Liver (tissue), 9 donors: ENCODE measurements around the gene PRSS16. TPM values are rescaled to one million over a fixed set of nuclear protein-coding genes. Genes with fewer than 3 reads are reported as not detected.

Experiments
- DNase-seq: peaks from one replicate; pipeline ENCODE4 v3.0.0-alpha.2; 2017; ENCODE audit warnings: low spot score
- H3K27ac ChIP-seq, 2 donors: one replicate each; pipeline ENCODE4 v1.7.0; 2013; ENCODE audit warnings: inconsistent platforms in 2 of 2, low read length in 2 of 2, control low read depth in 1 of 2, low read depth in 1 of 2, mild to moderate bottlenecking in 1 of 2
- H3K27me3 ChIP-seq, 4 donors: one replicate each; pipeline versions ENCODE4 v1.6.1 to v1.7.0; 2013; ENCODE audit warnings: low read length in 3 of 4, inconsistent platforms in 1 of 4, mild to moderate bottlenecking in 1 of 4, moderate library complexity in 1 of 4; ENCODE audit not compliant: control insufficient read depth in 4 of 4, insufficient read depth in 4 of 4
- H3K36me3 ChIP-seq, 4 donors: one replicate each; pipeline versions ENCODE4 v1.6.1 to v1.7.0; 2013; ENCODE audit warnings: low read length in 3 of 4, mild to moderate bottlenecking in 3 of 4, low read depth in 1 of 4, moderate library complexity in 1 of 4; ENCODE audit not compliant: control insufficient read depth in 4 of 4, insufficient read depth in 3 of 4
- H3K4me1 ChIP-seq, 4 donors: one replicate each; pipeline versions ENCODE4 v1.6.1 to v1.7.0; 2013; ENCODE audit warnings: low read length in 3 of 4, mild to moderate bottlenecking in 3 of 4, moderate library complexity in 1 of 4; ENCODE audit not compliant: control insufficient read depth in 4 of 4, insufficient read depth in 4 of 4
- H3K4me3 ChIP-seq, 3 donors: one replicate each; pipeline versions ENCODE4 v1.6.1 to v1.7.0; 2013; ENCODE audit warnings: low read length in 3 of 3, control low read depth in 1 of 3, low read depth in 1 of 3, mild to moderate bottlenecking in 1 of 3
- H3K9ac ChIP-seq, 2 donors: one replicate each; pipeline ENCODE4 v1.7.0; 2013; ENCODE audit warnings: low read length in 2 of 2, mild to moderate bottlenecking in 2 of 2, moderate library complexity in 2 of 2, control low read depth in 1 of 2, low read depth in 1 of 2
- H3K9me3 ChIP-seq, 4 donors: one replicate each; pipeline versions ENCODE4 v1.6.1 to v1.7.0; 2013; ENCODE audit warnings: low read length in 3 of 4; ENCODE audit not compliant: control insufficient read depth in 4 of 4
- ATF3 ChIP-seq: IDR thresholded peaks from 2 replicates; pipeline ENCODE4 v1.6.1; 2016; ENCODE audit warnings: antibody characterized with exemption
- CTCF ChIP-seq: fragments of 150-350 bp; IDR thresholded peaks from 2 replicates; pipeline ENCODE4 v1.5.1; 2017; ENCODE audit warnings: improper control_type of control experiment, low read depth, low read length; ENCODE audit not compliant: missing input control
- EGR1 ChIP-seq, 2 donors: IDR thresholded peaks; 2 replicates each; pipeline ENCODE4 v1.6.1; 2016 to 2018; ENCODE audit warnings: antibody characterized with exemption in 2 of 2, low read depth in 2 of 2
- FOXA1 ChIP-seq: IDR thresholded peaks from 2 replicates; pipeline ENCODE4 v1.6.1; 2016; ENCODE audit warnings: antibody characterized with exemption
- FOXA2 ChIP-seq: IDR thresholded peaks from 2 replicates; pipeline ENCODE4 v1.6.1; 2016; ENCODE audit warnings: antibody characterized with exemption
- GABPA ChIP-seq, 2 donors: IDR thresholded peaks in 1 of 2; conservative IDR thresholded peaks in 1 of 2; 2 replicates each; pipeline ENCODE4 v1.6.1; 2016; ENCODE audit warnings: antibody characterized with exemption in 2 of 2, mild to moderate bottlenecking in 1 of 2, moderate library complexity in 1 of 2
- HNF4A ChIP-seq, 2 donors: conservative IDR thresholded peaks; 2 replicates each; pipeline ENCODE4 v1.6.1; 2016; ENCODE audit warnings: antibody characterized with exemption in 2 of 2, mild to moderate bottlenecking in 2 of 2
- HNF4G ChIP-seq: IDR thresholded peaks from 2 replicates; pipeline ENCODE4 v1.6.1; 2016; ENCODE audit warnings: antibody characterized with exemption
- JUND ChIP-seq, 2 donors: IDR thresholded peaks; 2 replicates each; pipeline ENCODE4 v1.6.1; 2016; ENCODE audit warnings: antibody characterized with exemption in 2 of 2
- MAX ChIP-seq: IDR thresholded peaks from 2 replicates; pipeline ENCODE4 v1.6.1; 2016; ENCODE audit warnings: antibody characterized with exemption
- NR2F2 ChIP-seq: IDR thresholded peaks from 2 replicates; pipeline ENCODE4 v1.6.1; 2016; ENCODE audit warnings: antibody characterized with exemption
- RAD21 ChIP-seq, 2 donors: IDR thresholded peaks; 2 replicates each; pipeline ENCODE4 v1.6.1; 2016; ENCODE audit warnings: antibody characterized with exemption in 2 of 2, mild to moderate bottlenecking in 2 of 2
- REST ChIP-seq: IDR thresholded peaks from 2 replicates; pipeline ENCODE4 v1.6.1; 2016; ENCODE audit warnings: antibody characterized with exemption, mild to moderate bottlenecking
- RXRA ChIP-seq, 2 donors: IDR thresholded peaks; 2 replicates each; pipeline ENCODE4 v1.6.1; 2017 to 2018; ENCODE audit warnings: antibody characterized with exemption in 2 of 2, mild to moderate bottlenecking in 1 of 2
- SP1 ChIP-seq: IDR thresholded peaks from 2 replicates; pipeline ENCODE4 v1.6.1; 2018; ENCODE audit warnings: antibody characterized with exemption, mild to moderate bottlenecking
- TAF1 ChIP-seq: conservative IDR thresholded peaks from 2 replicates; pipeline ENCODE4 v1.6.1; 2016; ENCODE audit warnings: antibody characterized with exemption, mild to moderate bottlenecking
- YY1 ChIP-seq: IDR thresholded peaks from 2 replicates; pipeline ENCODE4 v1.6.1; 2016; ENCODE audit warnings: antibody characterized with exemption, mild to moderate bottlenecking
- ZBTB33 ChIP-seq: IDR thresholded peaks from 2 replicates; pipeline ENCODE4 v1.6.1; 2016; ENCODE audit warnings: antibody characterized with exemption
- WGBS: extraction: QIAGEN DNeasy Blood & Tissue Kit; methylation state at CpG from one replicate; pipeline ENCODE4 v1.1.7; 2013; 5-methylcytosine and 5-hydroxymethylcytosine counted together
- polyA plus RNA-seq, 2 donors: library from polyadenylated mRNA; stranded (reverse) in 1 of 2; unstranded in 1 of 2; fragments of 200-250 nt in 1 of 2; fragments of >200 nt in 1 of 2; fragmentation: Nextera tagmentation in 1 of 2; extraction: Ambion mirVana in 1 of 2; gene quantifications; one replicate each; pipeline versions ENCODE4 v1.2.1 to v1.2.3, GENCODE V29; 2013 to 2015
- total RNA-seq, 2 donors: library from RNA; depleted of rRNA; stranded (reverse); fragments of >200 nt; gene quantifications; one replicate each; pipeline ENCODE4 v1.2.3, GENCODE V29; 2014
- donor health status: healthy.
- donor health status: healthy.
- donor health status: healthy.
- donor health status: healthy.
- donor health status: healthy.

Gene PRSS16
- total RNA-seq (under 1 TPM in 1 of 2 donors, not detected in 1; 0.42 TPM), polyA plus RNA-seq (under 1 TPM in 1 of 2 donors, not detected in 1; 0.06 TPM)

GRCh38 chr6:27247133-27247836, at the start of gene PRSS16:
PRSS16 (plus strand) TSS chr6:27247701; CDS start chr6:27247738, 37 bp downstream.
- H3K36me3 ChIP-seq: no peaks in the 10 kb centered on the region
- WGBS: 49% methylated on average over 12 of the region's 12 CpGs
- DNase-seq: no peak
- peaks cover 0 to 7% (median 4%) of the 10 kb centered on the region in 4 donors for H3K4me1 ChIP-seq
- H3K27ac ChIP-seq: no peak within 1 kb of the TSS
- H3K4me3 ChIP-seq: no peak within 1 kb of the TSS
- no peak for TF ChIP-seq NR2F2
- no peak for TF ChIP-seq EGR1 (IDR thresholded peaks at IDR 0.05; ENCODE audit: low read depth in 2 of 2)
- no peak for TF ChIP-seq HNF4A (conservative IDR thresholded peaks at IDR 0.05)
- no peak for TF ChIP-seq RAD21 (IDR thresholded peaks at IDR 0.05)
- no peak for TF ChIP-seq REST
- no peak for TF ChIP-seq SP1
- no peak for TF ChIP-seq FOXA2
- no peak for TF ChIP-seq GABPA (IDR thresholded peaks at IDR 0.05 in 1 of 2, conservative IDR thresholded peaks at IDR 0.05 in 1 of 2)
- TF ChIP-seq FOXA1: no peak
- TF ChIP-seq CTCF: no peak
- no peak for TF ChIP-seq ATF3
- TF ChIP-seq HNF4G: no peak
- no peak for TF ChIP-seq JUND (IDR thresholded peaks at IDR 0.05)
- TF ChIP-seq TAF1: no peak
- TF ChIP-seq MAX: no peak
- TF ChIP-seq RXRA (IDR thresholded peaks at IDR 0.05): no peak
- TF ChIP-seq YY1: no peak
- TF ChIP-seq ZBTB33: no peak
- H3K9me3 ChIP-seq: peaks cover 0 to 5% (median 3%) of the 10 kb centered on the region in 4 donors
- H3K27me3 ChIP-seq: peaks cover 0 to 20% (median 6%) of the 10 kb centered on the region in 4 donors
- no peak within 1 kb of the TSS for H3K9ac ChIP-seq
